ENCODE data around the gene GAB1. TPM values are rescaled to one million over a fixed set of nuclear protein-coding genes. Genes with fewer than 3 reads are reported as not detected.

GAB1 gene
- total RNA-seq, 1 donor from 2014 or later = 29.0 TPM

- H3K4me3 ChIP-seq = peak overlapping the region; percentile 78 to 83
- peak in 1 of 3 experiments; percentile 18 for TF ChIP-seq CTCF (IDR thresholded peaks at IDR 0.05)
- peak; percentile 40 to 85 for TF ChIP-seq POLR2AphosphoS5 (IDR thresholded peaks at IDR 0.05; ENCODE audit: insufficient read depth in 1 of 2, low read depth in 1 of 2)
- peak in 1 of 2 donors; percentile 0 for TF ChIP-seq POLR2A (IDR thresholded peaks at IDR 0.05)
- H3K27me3 ChIP-seq = no peaks in the 10 kb centered on the region
- H3K4me1 ChIP-seq = peaks cover 26% of the 10 kb centered on the region
- no peaks in the 10 kb centered on the region for H3K9me3 ChIP-seq
- H3K36me3 ChIP-seq = no peaks in the 10 kb centered on the region
- peak overlapping the region; percentile 94 for H3K27ac ChIP-seq
- intact Hi-C loops (cut with DNase I) = loop anchor here (5.0 to 10.0 kb wide), 2 partner anchors 44 to 131 kb away; no protein-coding TSS in a partner anchor
- peak in 1 of 2 donors; percentile 93 for DNase-seq (ENCODE audit: extremely low spot score in 2 of 2)
Observed at GRCh38 chr4:143335979-143336780, 496 bp upstream of the GAB1 start.

GRCh38 chr4:143337600-143338287 lies 1.1 kb downstream of the GAB1 start:
- Histone ChIP-seq H3K36me3 (no peaks in the 10 kb centered on the region), H3K27ac (peak overlapping the region; percentile 94), H3K9me3 (no peaks in the 10 kb centered on the region), H3K4me1 (peaks cover 37% of the 10 kb centered on the region), H3K27me3 (no peaks in the 10 kb centered on the region), H3K4me3 (peak overlapping the region; percentile 78 to 83)
- intact Hi-C loops (cut with DNase I) = loop anchor here (5.0 to 10.0 kb wide), 2 partner anchors 45 to 133 kb away; no protein-coding TSS in a partner anchor
- no peak for TF ChIP-seq CTCF (IDR thresholded peaks at IDR 0.05)
- TF ChIP-seq POLR2AphosphoS5 (IDR thresholded peaks at IDR 0.05; ENCODE audit: insufficient read depth in 1 of 2, low read depth in 1 of 2) = no peak
- TF ChIP-seq POLR2A (IDR thresholded peaks at IDR 0.05) = no peak
- no peak for DNase-seq (ENCODE audit: extremely low spot score in 2 of 2)

- H3K4me3 ChIP-seq = peak overlapping the region; percentile 78 to 83
- intact Hi-C loops (cut with DNase I) = loop anchor here (5.0 to 10.0 kb wide), 2 partner anchors 46 to 134 kb away; no protein-coding TSS in a partner anchor
Observed at GRCh38 chr4:143338313-143338712, 1.6 kb downstream of the GAB1 start.

GRCh38 chr4:143339497-143339896 lies 2.8 kb downstream of the GAB1 start:
- intact Hi-C loops (cut with DNase I) = loop anchor here (5.0 to 10.0 kb wide), 2 partner anchors 47 to 135 kb away; no protein-coding TSS in a partner anchor

More at GRCh38 chr4:143338313-143338712, 1.6 kb downstream of the GAB1 start:
- no peak for TF ChIP-seq CTCF (IDR thresholded peaks at IDR 0.05)
- TF ChIP-seq POLR2AphosphoS5 (IDR thresholded peaks at IDR 0.05; ENCODE audit: insufficient read depth in 1 of 2, low read depth in 1 of 2) = peak in 1 of 2 donors; percentile 22
- Histone ChIP-seq H3K27me3 (no peaks in the 10 kb centered on the region), H3K27ac (peak overlapping the region; percentile 94), H3K9me3 (no peaks in the 10 kb centered on the region), H3K36me3 (no peaks in the 10 kb centered on the region), H3K4me1 (peaks cover 42% of the 10 kb centered on the region)
- DNase-seq (ENCODE audit: extremely low spot score in 2 of 2) = no peak

More at GRCh38 chr4:143339497-143339896, 2.8 kb downstream of the GAB1 start:
- peaks cover 47% of the 10 kb centered on the region for H3K4me1 ChIP-seq
- no peak for DNase-seq (ENCODE audit: extremely low spot score in 2 of 2)
- no peak overlapping the region for H3K4me3 ChIP-seq
- no peaks in the 10 kb centered on the region for H3K27me3 ChIP-seq
- TF ChIP-seq POLR2AphosphoS5 (IDR thresholded peaks at IDR 0.05; ENCODE audit: insufficient read depth in 1 of 2, low read depth in 1 of 2) (no peak), POLR2A (IDR thresholded peaks at IDR 0.05) (no peak), CTCF (IDR thresholded peaks at IDR 0.05) (no peak)
- no peaks in the 10 kb centered on the region for H3K36me3 ChIP-seq
- H3K9me3 ChIP-seq = no peaks in the 10 kb centered on the region
- H3K27ac ChIP-seq = no peak overlapping the region

Measured in vagina (tissue), 2 donors.